ENCODE measurements around the gene CCSER2.

- TF ChIP-seq EZH2 (IDR thresholded peaks at IDR 0.05; ENCODE audit: insufficient read depth, poor library complexity, severe bottlenecking) = no peak
- no peak for TF ChIP-seq EZH2phosphoT487 (IDR thresholded peaks at IDR 0.05; ENCODE audit: insufficient read depth, low read depth)
Observed at GRCh38 chr10:84429926-84430520, 101.6 kb downstream of the CCSER2 start.
